GM18505 (cell line): ENCODE measurements around the gene ENOX1.

Source experiments
- ATAC-seq: cut with Tn5 transposase; IDR thresholded peaks from one replicate; pipeline ENCODE4 v1.9.1; 2021; ENCODE audit not compliant: unreplicated experiment
- POLR2A ChIP-seq: IDR thresholded peaks from 4 replicates; pipeline ENCODE4 v1.6.1; 2011; ENCODE audit warnings: borderline replicate concordance; ENCODE audit not compliant: insufficient read depth, insufficient read length; ENCODE audit errors: extremely low read depth

The ENOX1 gene

DNA sequence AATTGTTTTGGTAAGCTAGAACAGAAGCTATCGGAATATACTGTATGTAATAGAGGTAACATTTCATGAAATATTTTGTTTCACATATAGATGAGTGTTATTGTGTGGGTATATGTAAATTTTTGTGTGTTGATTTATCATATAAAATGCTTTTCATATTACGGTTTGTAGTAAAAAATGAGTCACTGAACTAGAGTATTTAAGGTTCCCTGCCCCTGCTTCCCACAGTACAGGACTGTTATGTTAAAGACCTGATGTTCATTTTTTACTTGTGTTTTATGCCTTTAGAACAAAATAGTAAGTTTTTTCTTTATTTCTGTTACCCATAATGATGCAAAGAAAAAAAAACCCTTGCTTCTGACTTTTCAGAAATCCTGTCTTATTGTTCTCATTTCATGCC, 243.4 kb downstream of the ENOX1 start:
- no peak for ATAC-seq
- no peak for TF ChIP-seq POLR2A

DNA sequence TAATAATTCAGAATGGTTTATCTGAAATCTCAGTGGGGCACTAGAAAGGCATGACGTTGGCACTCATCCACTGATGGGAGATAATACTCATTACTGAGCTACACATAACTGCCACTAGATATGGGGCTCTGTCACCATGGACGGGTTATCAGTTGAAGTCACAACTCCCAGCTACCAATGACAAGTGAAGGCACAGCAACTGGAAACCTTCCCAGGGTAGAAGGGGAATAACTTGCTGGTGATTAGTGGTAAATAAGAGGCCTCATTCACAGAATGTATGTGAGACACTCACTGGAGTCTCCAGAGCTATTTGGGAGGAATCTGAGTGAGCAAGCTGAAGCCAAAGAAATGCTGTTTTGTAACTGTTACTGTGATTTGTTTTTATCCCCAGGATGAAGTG, 249.6 kb downstream of the ENOX1 start:
- no peak for TF ChIP-seq POLR2A
- no peak for ATAC-seq

DNA sequence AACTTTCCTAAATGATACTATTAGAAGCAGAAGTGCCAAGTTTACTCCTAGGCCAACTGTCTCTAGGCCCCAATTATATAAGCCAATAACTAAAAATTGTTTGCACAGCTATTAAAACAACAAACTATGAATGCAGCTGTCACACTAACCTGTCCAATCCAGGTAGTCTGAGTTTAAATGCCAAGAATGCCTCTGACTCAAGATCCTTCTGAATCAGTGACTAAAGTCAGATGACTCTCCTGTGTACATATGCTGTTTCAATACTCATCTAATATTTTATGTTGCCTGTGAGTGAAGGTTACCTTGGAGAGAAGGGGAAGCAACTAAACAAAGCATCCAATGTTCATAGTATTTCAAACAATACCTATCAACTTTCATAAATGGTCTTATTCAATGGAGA, 257.0 kb downstream of the ENOX1 start:
- no peak for TF ChIP-seq POLR2A
- no peak for ATAC-seq

DNA sequence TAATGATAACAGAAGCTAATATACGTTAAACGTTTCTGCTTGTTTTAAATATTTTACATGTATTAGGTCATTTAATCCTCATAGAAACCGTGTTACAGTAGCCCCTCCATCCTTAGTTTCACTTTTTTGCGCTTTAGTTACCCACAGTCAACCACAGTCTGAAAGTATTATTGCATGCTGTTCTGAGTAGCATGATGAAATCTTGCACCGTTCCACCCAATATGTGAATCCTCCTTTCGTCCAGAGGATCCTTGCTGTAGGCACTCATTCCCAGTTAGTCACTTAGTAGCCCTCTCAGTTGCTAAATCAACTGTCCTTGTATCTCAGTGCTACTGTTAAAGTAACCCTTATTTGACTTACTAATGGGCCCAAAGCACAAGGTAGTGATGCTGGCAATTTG, 257.8 kb downstream of the ENOX1 start:
- ATAC-seq = no peak

DNA sequence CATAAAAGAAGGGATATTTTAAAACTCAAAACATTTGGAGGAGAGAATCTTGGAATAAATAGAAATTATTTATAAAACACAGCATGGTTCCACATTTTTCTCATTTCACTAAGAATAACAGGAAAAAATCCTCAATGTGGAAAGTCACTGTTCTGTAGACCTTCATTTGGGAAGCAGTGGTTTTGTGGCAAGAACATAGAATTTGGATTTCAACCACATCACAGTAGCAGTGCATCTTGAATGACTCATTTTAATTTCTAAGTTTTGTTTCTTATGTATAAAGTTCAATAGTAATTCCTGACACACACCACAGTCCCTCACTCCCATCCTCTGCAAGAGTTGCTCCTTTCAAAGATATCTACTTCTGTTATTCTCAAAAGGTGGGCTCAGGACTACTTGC, 264.0 kb downstream of the ENOX1 start:
- ATAC-seq = no peak
- no peak for TF ChIP-seq POLR2A

More for the DNA sequence above, 257.8 kb downstream of the ENOX1 start:
- no peak for TF ChIP-seq POLR2A

DNA sequence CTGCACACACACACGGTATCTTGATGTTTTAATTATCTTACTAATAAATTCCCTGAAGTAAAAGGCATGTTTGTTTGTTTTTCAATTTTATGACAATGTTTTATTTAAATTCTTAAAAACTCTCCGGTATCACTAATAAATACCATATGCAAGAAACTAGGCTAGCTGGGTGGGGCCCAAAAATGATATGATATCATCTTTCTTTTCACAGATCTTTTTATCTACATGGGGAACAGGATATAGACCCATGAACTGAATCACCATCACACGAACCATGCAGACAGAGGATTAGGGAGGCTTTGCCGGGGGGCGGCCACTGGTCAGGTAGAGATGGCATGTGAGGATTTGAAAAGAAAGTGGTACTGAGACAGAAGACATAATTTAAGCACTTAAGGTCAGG, 266.4 kb downstream of the ENOX1 start:
- no peak for TF ChIP-seq POLR2A
- no peak for ATAC-seq

DNA sequence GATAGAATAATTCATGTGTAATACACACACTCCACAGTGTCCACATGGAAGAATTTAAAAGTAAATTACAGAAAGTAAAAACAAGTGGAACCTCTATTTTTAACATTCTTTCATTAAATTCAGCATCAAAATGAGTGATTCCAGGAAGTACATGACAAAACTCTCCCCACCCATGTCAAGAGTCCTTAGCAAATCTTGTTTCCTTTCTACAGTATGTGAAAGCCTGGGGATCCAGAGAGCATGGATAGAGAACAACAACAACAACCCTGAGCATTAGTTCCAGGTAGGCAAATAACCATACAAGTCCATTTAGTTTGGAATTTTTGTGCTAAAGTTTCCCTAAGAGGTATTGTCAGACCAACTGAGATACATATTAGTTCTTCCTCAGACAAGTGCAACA, 267.9 kb downstream of the ENOX1 start:
- no peak for ATAC-seq

DNA sequence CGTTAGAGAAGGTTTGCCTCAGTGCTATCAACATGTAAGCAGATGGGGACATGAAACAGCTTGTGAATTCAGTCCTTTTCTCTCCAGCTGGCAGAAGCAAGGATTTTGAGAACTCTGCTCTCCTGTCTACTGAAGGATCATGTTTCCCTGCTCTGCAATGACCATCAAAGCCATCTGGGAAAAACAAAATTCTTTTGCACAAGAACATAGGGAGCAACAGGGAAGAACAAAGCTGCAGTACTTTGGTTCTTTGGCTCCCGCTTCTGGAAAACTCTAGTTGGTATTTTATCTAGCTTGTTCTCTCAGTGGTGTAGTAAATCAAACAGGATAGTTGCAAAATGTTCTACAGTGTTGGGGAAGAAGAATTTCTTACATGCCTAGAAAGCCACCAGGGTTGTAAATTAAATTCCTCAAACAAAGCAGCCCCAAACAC, 270.4 kb downstream of the ENOX1 start:
- no peak for ATAC-seq

More for the DNA sequence above, 267.9 kb downstream of the ENOX1 start:
- no peak for TF ChIP-seq POLR2A

DNA sequence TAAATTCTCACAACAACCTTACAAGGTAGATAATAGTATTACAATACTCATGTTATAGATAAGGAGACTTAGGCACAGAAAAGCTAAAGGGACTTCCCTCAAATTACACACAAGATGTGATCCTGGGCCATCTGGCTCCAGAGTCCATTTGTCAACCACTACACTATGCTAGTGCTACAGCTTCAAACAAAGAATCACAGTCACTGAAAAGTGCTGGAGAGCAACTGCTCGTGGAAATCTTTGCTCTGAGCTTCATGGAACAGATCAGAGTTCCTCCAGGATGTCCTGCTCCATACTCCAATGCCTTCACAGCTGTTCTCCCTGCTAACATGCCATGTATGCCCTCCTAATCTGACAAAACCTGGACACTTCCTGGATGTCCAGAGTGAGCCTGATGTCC, 271.2 kb downstream of the ENOX1 start:
- no peak for TF ChIP-seq POLR2A
- ATAC-seq = no peak

More for the DNA sequence above, 270.4 kb downstream of the ENOX1 start:
- no peak for TF ChIP-seq POLR2A

DNA sequence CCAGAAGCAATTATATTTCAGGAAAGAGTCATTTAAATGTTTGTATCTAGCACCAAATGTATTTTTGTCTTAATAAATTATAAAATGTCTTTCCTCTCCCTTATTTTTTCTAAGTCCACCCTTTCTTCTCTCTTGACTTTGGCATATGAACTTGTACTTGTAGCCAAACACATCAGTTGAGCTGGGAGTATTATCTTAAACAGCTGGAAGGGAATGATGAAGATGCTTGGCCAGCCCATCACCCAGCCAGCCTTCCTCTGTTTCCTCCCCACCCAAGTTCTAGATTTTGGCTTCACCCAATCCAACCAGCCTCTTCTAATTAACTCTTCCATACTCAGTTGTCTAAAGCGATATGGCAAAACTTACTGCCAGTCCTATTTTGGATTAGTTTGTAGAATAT, 272.5 kb downstream of the ENOX1 start:
- no peak for TF ChIP-seq POLR2A
- no peak for ATAC-seq

DNA sequence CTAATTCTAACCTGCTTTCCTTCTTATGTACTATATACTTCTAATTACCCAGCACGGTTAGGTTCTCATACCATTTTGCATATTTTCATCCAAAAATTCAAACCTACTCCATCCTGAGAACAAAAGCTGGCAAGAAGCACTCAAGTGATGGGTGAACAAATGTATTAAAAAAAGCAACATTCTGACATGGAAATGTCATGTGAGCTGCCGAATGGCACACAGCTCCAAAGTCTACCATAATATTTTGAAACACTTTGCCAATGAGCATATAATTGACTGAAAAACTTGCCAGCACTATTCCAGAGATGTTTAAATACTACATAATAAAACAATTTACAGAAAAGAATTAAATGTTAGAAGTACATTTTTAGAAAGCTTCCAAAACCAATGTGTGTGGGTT, 274.6 kb downstream of the ENOX1 start:
- no peak for ATAC-seq
- TF ChIP-seq POLR2A = no peak

DNA sequence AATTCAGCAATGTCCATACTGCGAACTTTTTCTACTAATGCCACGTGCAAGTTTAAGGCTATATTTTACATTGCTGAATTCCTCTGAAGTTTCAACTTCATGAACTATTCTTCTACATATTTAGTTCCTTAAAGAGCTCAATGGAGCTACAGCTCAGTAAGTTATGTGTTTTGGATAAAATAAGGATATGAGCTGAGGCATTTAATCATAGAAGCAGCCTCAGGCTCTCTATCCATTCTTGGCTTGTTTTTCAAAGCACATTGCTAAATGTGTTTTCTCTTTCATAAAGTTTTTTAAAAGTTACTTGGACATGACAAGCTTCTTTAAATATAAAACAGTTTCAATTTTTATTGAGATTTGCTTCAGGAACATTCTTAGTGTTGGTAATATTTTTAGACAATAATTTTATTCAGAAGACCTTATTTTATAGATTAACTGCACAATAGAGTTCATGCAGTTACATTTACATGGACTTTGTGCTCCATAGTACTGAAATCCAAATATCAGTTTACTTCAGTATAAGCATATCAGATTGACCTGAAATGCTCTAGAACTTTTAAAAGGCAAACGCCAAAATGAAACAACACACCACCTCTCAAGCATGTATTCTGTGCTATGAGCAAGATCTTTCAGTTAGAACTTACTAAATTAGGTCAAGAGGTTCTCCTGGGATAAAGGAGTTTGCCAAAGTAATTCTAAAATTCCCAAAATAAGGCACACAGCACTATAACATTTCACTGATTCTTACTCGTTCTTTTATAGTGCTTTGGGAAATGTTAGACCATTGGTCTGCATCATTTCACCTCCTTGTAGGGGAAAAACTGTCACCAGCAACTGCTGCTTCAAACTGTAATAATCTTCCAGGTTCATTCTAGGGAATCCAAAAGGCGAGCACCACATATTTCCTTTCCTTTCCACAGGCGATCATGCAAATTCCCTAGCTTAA, 275.5 kb downstream of the ENOX1 start:
- no peak for ATAC-seq
- TF ChIP-seq POLR2A = no peak

DNA sequence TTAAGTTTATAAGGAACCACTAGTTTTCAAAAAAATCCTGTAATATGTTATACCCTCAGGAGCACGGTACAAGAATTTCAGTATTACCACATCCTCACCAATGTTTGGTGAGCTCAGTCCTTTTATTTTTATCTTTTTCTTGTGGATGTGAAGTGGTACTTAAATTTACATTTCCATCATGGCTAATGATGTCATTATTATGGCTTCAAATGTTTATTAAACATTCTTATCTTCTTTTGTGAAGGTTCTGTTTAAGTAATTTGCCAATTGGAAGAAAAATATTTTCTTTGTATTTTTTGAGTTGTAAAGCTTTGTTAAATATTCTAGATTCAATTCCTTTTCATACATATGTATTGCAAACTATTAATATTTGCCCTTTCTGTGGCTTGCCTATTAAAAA, 291.0 kb downstream of the ENOX1 start:
- no peak for TF ChIP-seq POLR2A

DNA sequence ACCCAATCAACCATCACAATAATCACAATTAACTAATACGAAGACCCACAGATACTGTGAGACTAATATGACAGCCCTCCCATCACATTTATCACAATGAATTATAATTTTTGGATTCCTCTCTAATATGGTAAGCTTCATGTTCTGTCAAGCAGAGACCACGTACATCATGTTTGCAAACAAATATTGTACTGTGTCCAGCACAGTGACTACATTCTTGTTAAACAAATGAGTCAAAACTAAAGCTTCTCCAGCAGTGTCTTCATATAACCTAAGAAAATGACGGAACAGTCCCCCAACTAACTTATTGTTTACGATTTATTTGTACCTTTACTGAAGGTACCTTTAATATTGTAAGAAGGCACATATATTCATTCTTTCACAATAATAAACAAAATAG, 292.6 kb downstream of the ENOX1 start:
- ATAC-seq = no peak
- no peak for TF ChIP-seq POLR2A

More for the DNA sequence above, 291.0 kb downstream of the ENOX1 start:
- no peak for ATAC-seq
